Right atrium auricular region (tissue), 2 donors: ENCODE data around the gene RBM8A. TPM values are rescaled to one million over a fixed set of nuclear protein-coding genes. Genes with fewer than 3 reads are reported as not detected.

ENCODE experiments used
- DNase-seq: peaks from one replicate; pipeline ENCODE4 v3.0.0-alpha.2; 2019; ENCODE audit warnings: low spot score
- H3K27ac ChIP-seq, 2 donors: fragments of 200-600 bp; sonication (generic); 1 replicate in 1 of 2; 2 replicates in 1 of 2; pipeline ENCODE4 v1.5.1; 2016 to 2019
- H3K27me3 ChIP-seq, 2 donors: fragments of 200-600 bp; sonication (generic); one replicate each; pipeline versions ENCODE4 v1.5.1 to v1.6.0; 2017 to 2019
- H3K36me3 ChIP-seq: fragments of 200-600 bp; sonication (generic); one replicate; pipeline ENCODE4 v1.5.1; 2016
- H3K4me1 ChIP-seq, 2 donors: fragments of 200-600 bp; sonication (generic); one replicate each; pipeline versions ENCODE4 v1.5.1 to v1.6.0; 2017 to 2019
- H3K4me3 ChIP-seq, 2 donors: fragments of 200-600 bp; sonication (generic); 1 replicate in 1 of 2; 2 replicates in 1 of 2; pipeline ENCODE4 v1.5.1; 2017 to 2019; ENCODE audit warnings: mild to moderate bottlenecking in 1 of 2, moderate library complexity in 1 of 2
- H3K9me3 ChIP-seq, 2 donors: fragments of 200-600 bp; sonication (generic); one replicate each; pipeline ENCODE4 v1.5.1; 2019
- CTCF ChIP-seq, 2 donors: fragments of 200-600 bp; sonication (generic); IDR thresholded peaks; one replicate each; pipeline ENCODE4 v1.5.1; 2019; ENCODE audit warnings: antibody characterized with exemption in 2 of 2
- total RNA-seq, 2 donors: library from RNA; depleted of rRNA; stranded (reverse); fragments of >200 nt; gene quantifications; one replicate each; pipeline ENCODE4 v1.1.0, GENCODE V29; 2016

RBM8A gene
- total RNA-seq, 2 donors from 2014 or later: 75.2 to 91.1 TPM

GRCh38 chr1:145906954-145907753 is 20.1 kb downstream of the RBM8A start:
- DNase-seq: no peak
- TF ChIP-seq CTCF (IDR thresholded peaks at IDR 0.05): no peak
- H3K4me1 ChIP-seq: peaks cover 0 to 18% of the 10 kb centered on the region in 2 donors
- no peaks in the 10 kb centered on the region for H3K27me3 ChIP-seq
- no peak overlapping the region for H3K4me3 ChIP-seq
- H3K36me3 ChIP-seq: peaks cover 17% of the 10 kb centered on the region
- H3K27ac ChIP-seq: peak overlapping the region in 1 of 2 donors; percentile 33
- no peaks in the 10 kb centered on the region for H3K9me3 ChIP-seq

- TF ChIP-seq CTCF (IDR thresholded peaks at IDR 0.05): no peak
- H3K9me3 ChIP-seq: no peaks in the 10 kb centered on the region
- H3K4me1 ChIP-seq: no peaks in the 10 kb centered on the region
- H3K36me3 ChIP-seq: no peaks in the 10 kb centered on the region
- H3K4me3 ChIP-seq: no peak overlapping the region
- no peaks in the 10 kb centered on the region for H3K27me3 ChIP-seq
- DNase-seq: no peak
- H3K27ac ChIP-seq: no peak overlapping the region
Measured at GRCh38 chr1:145901312-145902021, 25.8 kb downstream of the RBM8A start.

GRCh38 chr1:145898756-145899155 is 28.5 kb downstream of the RBM8A start:
- Histone ChIP-seq H3K27me3 (no peaks in the 10 kb centered on the region), H3K9me3 (no peaks in the 10 kb centered on the region), H3K4me3 (no peak overlapping the region), H3K36me3 (no peaks in the 10 kb centered on the region), H3K27ac (no peak overlapping the region), H3K4me1 (no peaks in the 10 kb centered on the region)
- TF ChIP-seq CTCF (IDR thresholded peaks at IDR 0.05): no peak
- DNase-seq: no peak

- Histone ChIP-seq H3K27me3 (no peaks in the 10 kb centered on the region), H3K4me3 (no peak overlapping the region), H3K36me3 (no peaks in the 10 kb centered on the region), H3K9me3 (no peaks in the 10 kb centered on the region), H3K27ac (no peak overlapping the region), H3K4me1 (peaks cover 0 to 4% of the 10 kb centered on the region in 2 donors)
- DNase-seq: no peak
- no peak for TF ChIP-seq CTCF (IDR thresholded peaks at IDR 0.05)
Measured at GRCh38 chr1:145897969-145898368, 29.3 kb downstream of the RBM8A start.

- Histone ChIP-seq H3K27me3 (no peaks in the 10 kb centered on the region), H3K4me3 (no peak overlapping the region), H3K27ac (no peak overlapping the region), H3K36me3 (no peaks in the 10 kb centered on the region), H3K4me1 (peaks cover 0 to 27% of the 10 kb centered on the region in 2 donors), H3K9me3 (no peaks in the 10 kb centered on the region)
- DNase-seq: no peak
- no peak for TF ChIP-seq CTCF (IDR thresholded peaks at IDR 0.05)
Measured at GRCh38 chr1:145895471-145895870, 31.8 kb downstream of the RBM8A start.
